IPS-18c (cell line): ENCODE data around the gene TRPC3.

Source experiments
- H3K4me3 ChIP-seq: 2 replicates; pipeline ENCODE4 v1.7.0; 2013; ENCODE audit warnings: low read depth, mild to moderate bottlenecking, low read length, moderate library complexity; ENCODE audit not compliant: insufficient read depth
- H3K9me3 ChIP-seq: one replicate; pipeline ENCODE4 v1.6.1; 2013; ENCODE audit warnings: mild to moderate bottlenecking, low read length, moderate library complexity; ENCODE audit not compliant: control insufficient read depth, insufficient read depth

The TRPC3 gene

GRCh38 chr4:121951521-121952110 is at the start of gene TRPC3:
Gene TRPC3 (minus strand): TSS chr4:121952060. CDS start chr4:121951680, 380 bp downstream.
- Histone ChIP-seq H3K4me3 (peak within 1 kb of the TSS; percentile 70), H3K9me3 (no peaks in the 10 kb centered on the region)

GRCh38 chr4:122000849-122001248 is 49.0 kb upstream of the TRPC3 start:
- H3K4me3 ChIP-seq: no peak overlapping the region
- no peaks in the 10 kb centered on the region for H3K9me3 ChIP-seq

- H3K9me3 ChIP-seq: no peaks in the 10 kb centered on the region
- no peak overlapping the region for H3K4me3 ChIP-seq
Observed at GRCh38 chr4:121998024-121998423, 46.2 kb upstream of the TRPC3 start.

- no peak overlapping the region for H3K4me3 ChIP-seq
- H3K9me3 ChIP-seq: no peaks in the 10 kb centered on the region
Observed at GRCh38 chr4:121995790-121996537, 44.1 kb upstream of the TRPC3 start.

- Histone ChIP-seq H3K4me3 (no peak overlapping the region), H3K9me3 (no peaks in the 10 kb centered on the region)
Observed at GRCh38 chr4:121991968-121992367, 40.1 kb upstream of the TRPC3 start.

GRCh38 chr4:121990489-121990888 is 38.6 kb upstream of the TRPC3 start:
- Histone ChIP-seq H3K9me3 (no peaks in the 10 kb centered on the region), H3K4me3 (no peak overlapping the region)

- no peak overlapping the region for H3K4me3 ChIP-seq
Observed at GRCh38 chr4:121989715-121990114, 37.9 kb upstream of the TRPC3 start.

GRCh38 chr4:121988950-121989349 is 37.1 kb upstream of the TRPC3 start:
- H3K9me3 ChIP-seq: no peaks in the 10 kb centered on the region
- H3K4me3 ChIP-seq: no peak overlapping the region

More at GRCh38 chr4:121989715-121990114, 37.9 kb upstream of the TRPC3 start:
- H3K9me3 ChIP-seq: no peaks in the 10 kb centered on the region

- H3K4me3 ChIP-seq: no peak overlapping the region
- no peaks in the 10 kb centered on the region for H3K9me3 ChIP-seq
Observed at GRCh38 chr4:121980643-121981042, 28.8 kb upstream of the TRPC3 start.

GRCh38 chr4:121978172-121978516 is 26.3 kb upstream of the TRPC3 start:
- Histone ChIP-seq H3K9me3 (no peaks in the 10 kb centered on the region), H3K4me3 (no peak overlapping the region)

- H3K4me3 ChIP-seq: no peak overlapping the region
Observed at GRCh38 chr4:121977251-121978171, 25.7 kb upstream of the TRPC3 start.

GRCh38 chr4:121975784-121976183 is 23.9 kb upstream of the TRPC3 start:
- H3K4me3 ChIP-seq: no peak overlapping the region

More at GRCh38 chr4:121977251-121978171, 25.7 kb upstream of the TRPC3 start:
- H3K9me3 ChIP-seq: no peaks in the 10 kb centered on the region

GRCh38 chr4:121973816-121974215 is 22.0 kb upstream of the TRPC3 start:
- Histone ChIP-seq H3K4me3 (no peak overlapping the region), H3K9me3 (no peaks in the 10 kb centered on the region)

More at GRCh38 chr4:121975784-121976183, 23.9 kb upstream of the TRPC3 start:
- no peaks in the 10 kb centered on the region for H3K9me3 ChIP-seq

GRCh38 chr4:121968859-121969258 is 17.0 kb upstream of the TRPC3 start:
- H3K4me3 ChIP-seq: no peak overlapping the region
- H3K9me3 ChIP-seq: no peaks in the 10 kb centered on the region

- no peak overlapping the region for H3K4me3 ChIP-seq
- H3K9me3 ChIP-seq: no peaks in the 10 kb centered on the region
Observed at GRCh38 chr4:121964958-121965357, 13.1 kb upstream of the TRPC3 start.

- Histone ChIP-seq H3K4me3 (no peak overlapping the region), H3K9me3 (no peaks in the 10 kb centered on the region)
Observed at GRCh38 chr4:121960818-121961217, 9.0 kb upstream of the TRPC3 start.

- Histone ChIP-seq H3K4me3 (no peak overlapping the region), H3K9me3 (no peaks in the 10 kb centered on the region)
Observed at GRCh38 chr4:121958777-121959176, 6.9 kb upstream of the TRPC3 start.

GRCh38 chr4:121957266-121957665 is 5.4 kb upstream of the TRPC3 start:
- no peaks in the 10 kb centered on the region for H3K9me3 ChIP-seq
- no peak overlapping the region for H3K4me3 ChIP-seq
